ENCODE data around the gene NCOR1.

DNA sequence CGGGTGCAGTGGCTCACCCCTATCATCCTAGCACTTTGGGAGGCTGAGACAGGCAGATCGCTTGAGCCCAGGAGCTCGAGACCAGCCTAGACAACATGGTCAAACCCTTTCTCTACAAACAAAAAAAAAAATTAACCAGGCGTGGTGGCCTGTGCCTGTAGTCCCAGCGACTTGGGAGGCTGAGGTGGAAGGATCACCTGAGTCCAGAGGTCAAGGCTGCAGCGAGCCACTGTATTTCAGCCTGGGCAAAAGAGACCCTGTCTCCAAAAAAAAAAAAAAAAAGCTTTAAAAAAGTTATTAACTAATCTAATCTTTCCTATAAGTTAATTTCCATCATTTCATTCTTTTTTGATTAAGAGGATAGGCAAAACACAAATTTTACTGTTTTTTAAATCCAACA is 2.5 kb downstream of the NCOR1 start:
- no peak for TF ChIP-seq SUZ12 (IDR thresholded peaks at IDR 0.05)
- no peak for TF ChIP-seq BHLHE40 (IDR thresholded peaks at IDR 0.05; ENCODE audit: borderline replicate concordance)
- TF ChIP-seq FOXM1 (IDR thresholded peaks at IDR 0.05; ENCODE audit: borderline replicate concordance) = no peak
- TF ChIP-seq, protein P1, sequence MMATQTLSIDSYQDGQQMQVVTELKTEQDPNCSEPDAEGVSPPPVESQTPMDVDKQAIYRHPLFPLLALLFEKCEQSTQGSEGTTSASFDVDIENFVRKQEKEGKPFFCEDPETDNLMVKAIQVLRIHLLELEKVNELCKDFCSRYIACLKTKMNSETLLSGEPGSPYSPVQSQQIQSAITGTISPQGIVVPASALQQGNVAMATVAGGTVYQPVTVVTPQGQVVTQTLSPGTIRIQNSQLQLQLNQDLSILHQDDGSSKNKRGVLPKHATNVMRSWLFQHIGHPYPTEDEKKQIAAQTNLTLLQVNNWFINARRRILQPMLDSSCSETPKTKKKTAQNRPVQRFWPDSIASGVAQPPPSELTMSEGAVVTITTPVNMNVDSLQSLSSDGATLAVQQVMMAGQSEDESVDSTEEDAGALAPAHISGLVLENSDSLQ (IDR thresholded peaks at IDR 0.05) = no peak
- no peak for TF ChIP-seq FOXA1 (IDR thresholded peaks at IDR 0.05)
- no peak for TF ChIP-seq LEF1 (IDR thresholded peaks at IDR 0.05; ENCODE audit: borderline replicate concordance)
- TF ChIP-seq SP1 (IDR thresholded peaks at IDR 0.05) = no peak
- no peak for TF ChIP-seq FOXK2 (IDR thresholded peaks at IDR 0.05)
- no peak for TF ChIP-seq TARDBP (IDR thresholded peaks at IDR 0.05)
- TF ChIP-seq ARNT (IDR thresholded peaks at IDR 0.05) = no peak
